ENCODE measurements around the gene NUP85. TPM values are rescaled to one million over a fixed set of nuclear protein-coding genes. Genes with fewer than 3 reads are reported as not detected.
A peak's percentile ranks its signal among the peaks of the same experiment; 100 is the strongest.

The NUP85 gene
- total RNA-seq, 1 experiment from 2014 or later, result 117 TPM

- no TSS peak for BruUV-seq (replicated peaks)
- no peak for TF ChIP-seq CTCF (IDR thresholded peaks at IDR 0.05; ENCODE audit: unreplicated experiment)
- Mint-ChIP-seq H3K27me3 (ENCODE audit: unreplicated experiment) (no peaks in the 10 kb centered on the region), H3K4me1 (ENCODE audit: low read depth, unreplicated experiment) (peaks cover 8% of the 10 kb centered on the region), H3K4me3 (ENCODE audit: low read depth, unreplicated experiment) (no peak overlapping the region), H3K27ac (ENCODE audit: unreplicated experiment) (no peak overlapping the region), H3K9me3 (ENCODE audit: low read depth, unreplicated experiment) (no peaks in the 10 kb centered on the region), H3K36me3 (ENCODE audit: insufficient read depth, unreplicated experiment) (peaks cover 77% of the 10 kb centered on the region)
- no peak for DNase-seq
- CTCF ChIA-PET, result no interaction called here
- intact Hi-C loops (cut with micrococcal nuclease; ENCODE audit: unreplicated experiment), result no loop called here
These were observed 31.9 kb downstream of the NUP85 start for GRCh38 chr17:75237100-75238014.

DNA sequence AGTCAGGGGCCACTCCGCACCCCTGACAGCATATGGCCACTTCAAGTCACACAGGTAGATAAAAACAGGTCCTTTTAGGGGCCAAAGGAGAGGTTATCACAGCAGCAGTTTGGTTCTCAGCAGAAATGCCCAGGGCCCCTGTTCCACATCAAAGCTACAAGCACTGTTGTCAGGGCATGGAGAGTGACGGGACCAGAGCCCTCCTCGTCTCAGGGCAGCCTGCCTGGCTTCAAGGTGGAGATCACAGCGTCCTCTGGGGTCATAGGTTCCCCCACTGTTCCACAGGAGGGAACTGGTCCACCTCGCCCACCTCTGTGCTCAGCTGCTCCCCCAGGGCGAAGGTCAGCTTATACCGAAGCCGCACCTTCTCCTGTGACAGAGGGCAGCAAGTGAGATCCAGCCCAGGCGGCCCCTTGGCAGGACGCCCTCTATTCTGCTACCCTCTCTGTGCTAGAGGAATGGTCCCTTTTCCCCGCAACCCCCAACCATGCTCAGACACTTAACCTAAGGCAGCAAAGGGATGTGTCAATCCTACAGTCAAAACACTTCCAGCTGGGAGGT is 32.6 kb downstream of the NUP85 start:
- Mint-ChIP-seq H3K4me1 (ENCODE audit: low read depth, unreplicated experiment) (peaks cover 8% of the 10 kb centered on the region), H3K4me3 (ENCODE audit: low read depth, unreplicated experiment) (no peak overlapping the region), H3K27ac (ENCODE audit: unreplicated experiment) (no peak overlapping the region), H3K9me3 (ENCODE audit: low read depth, unreplicated experiment) (no peaks in the 10 kb centered on the region), H3K27me3 (ENCODE audit: unreplicated experiment) (no peaks in the 10 kb centered on the region), H3K36me3 (ENCODE audit: insufficient read depth, unreplicated experiment) (peaks cover 74% of the 10 kb centered on the region)
- intact Hi-C loops (cut with micrococcal nuclease; ENCODE audit: unreplicated experiment), result no loop called here
- TF ChIP-seq CTCF (IDR thresholded peaks at IDR 0.05; ENCODE audit: unreplicated experiment), result no peak
- CTCF ChIA-PET, result interaction anchor here (1.1 to 2.9 kb wide), 2 partner anchors 12 to 124 kb away, joined by 4 to 9 read pairs; no protein-coding TSS in a partner anchor
- BruUV-seq (replicated peaks), result TSS peak; percentile 21
- DNase-seq, result no peak

DNA sequence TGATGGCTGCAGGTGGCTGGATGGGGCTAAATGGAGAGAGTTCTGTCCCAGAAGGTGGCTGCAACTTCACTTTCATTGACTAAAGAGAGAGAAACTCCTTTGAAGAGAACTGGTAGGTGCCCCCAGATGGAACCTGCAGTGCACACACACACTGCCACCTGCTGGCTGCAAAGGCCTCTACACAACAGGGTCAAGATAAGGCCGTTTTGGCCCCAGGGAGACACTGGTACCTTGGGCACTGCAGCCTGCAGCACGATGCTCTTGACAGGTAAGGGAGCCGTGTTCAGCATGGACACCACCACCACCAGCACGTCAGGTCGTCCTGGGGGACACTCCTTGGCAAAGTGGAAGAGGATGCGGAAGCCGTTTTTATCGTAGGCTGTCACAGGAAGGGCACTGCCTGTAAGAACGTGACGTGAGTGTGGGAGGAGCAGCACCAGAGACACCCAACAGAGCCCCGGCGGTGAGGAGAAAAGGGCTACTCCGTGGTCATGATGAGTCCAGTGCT is 33.3 kb downstream of the NUP85 start:
- Mint-ChIP-seq H3K27ac (ENCODE audit: unreplicated experiment) (peak overlapping the region; percentile 30), H3K4me1 (ENCODE audit: low read depth, unreplicated experiment) (peaks cover 8% of the 10 kb centered on the region), H3K4me3 (ENCODE audit: low read depth, unreplicated experiment) (no peak overlapping the region), H3K9me3 (ENCODE audit: low read depth, unreplicated experiment) (no peaks in the 10 kb centered on the region), H3K27me3 (ENCODE audit: unreplicated experiment) (no peaks in the 10 kb centered on the region), H3K36me3 (ENCODE audit: insufficient read depth, unreplicated experiment) (peaks cover 69% of the 10 kb centered on the region)
- intact Hi-C loops (cut with micrococcal nuclease; ENCODE audit: unreplicated experiment), result no loop called here
- BruUV-seq (replicated peaks), result no TSS peak
- CTCF ChIA-PET, result interaction anchor here (1.1 to 2.9 kb wide), 2 partner anchors 11 to 125 kb away, joined by 4 to 9 read pairs; no protein-coding TSS in a partner anchor
- DNase-seq, result peak; percentile 68
- TF ChIP-seq CTCF (IDR thresholded peaks at IDR 0.05; ENCODE audit: unreplicated experiment), result peak; percentile 74

- no peaks in the 10 kb centered on the region for H3K27me3 Mint-ChIP-seq (ENCODE audit: unreplicated experiment)
- H3K9me3 Mint-ChIP-seq (ENCODE audit: low read depth, unreplicated experiment), result no peaks in the 10 kb centered on the region
- DNase-seq, result no peak
- H3K27ac Mint-ChIP-seq (ENCODE audit: unreplicated experiment), result peak overlapping the region; percentile 30
- BruUV-seq (replicated peaks), result no TSS peak
- no peak for TF ChIP-seq CTCF (IDR thresholded peaks at IDR 0.05; ENCODE audit: unreplicated experiment)
- peaks cover 65% of the 10 kb centered on the region for H3K36me3 Mint-ChIP-seq (ENCODE audit: insufficient read depth, unreplicated experiment)
- H3K4me3 Mint-ChIP-seq (ENCODE audit: low read depth, unreplicated experiment), result no peak overlapping the region
- intact Hi-C loops (cut with micrococcal nuclease; ENCODE audit: unreplicated experiment), result no loop called here
- peaks cover 8% of the 10 kb centered on the region for H3K4me1 Mint-ChIP-seq (ENCODE audit: low read depth, unreplicated experiment)
- CTCF ChIA-PET, result interaction anchor here (0.9 to 2.9 kb wide), 4 partner anchors 11 to 126 kb away, joined by 3 to 9 read pairs (median 6); partner anchors contain the start of gene MIF4GD
These were observed 33.7 kb downstream of the NUP85 start for GRCh38 chr17:75239214-75239613.
